Measurements from ENCODE around the gene RGS14.

- TF ChIP-seq CTCF (IDR thresholded peaks at IDR 0.05) (no peak), POLR2AphosphoS5 (IDR thresholded peaks at IDR 0.05) (no peak), POLR2A (IDR thresholded peaks at IDR 0.05) (no peak), EP300 (IDR thresholded peaks at IDR 0.05) (no peak)
Observed at GRCh38 chr5:177347699-177348098, 10.0 kb upstream of the RGS14 start.
